ENCODE measurements around the gene AWAT2. TPM values are rescaled to one million over a fixed set of nuclear protein-coding genes. Genes with fewer than 3 reads are reported as not detected.

Gene AWAT2
- total RNA-seq, 4 donors from 2014 or later, result not detected

- WGBS, 2 donors, result 38 to 47% methylated on average over 1 of the region's 1 CpG
- DNase-seq (ENCODE audit: low spot score in 2 of 2), result no peak
Observed at GRCh38 chrX:70026112-70026850, 23.5 kb downstream of the AWAT2 start.

GRCh38 chrX:70025464-70025863 is 24.3 kb downstream of the AWAT2 start:
- peaks cover 0 to 20% of the 10 kb centered on the region in 2 donors for H3K27me3 ChIP-seq
- TF ChIP-seq EP300 (IDR thresholded peaks at IDR 0.05), result no peak
- TF ChIP-seq CTCF (IDR thresholded peaks at IDR 0.05), result no peak
- H3K27ac ChIP-seq, result no peak overlapping the region
- no peak overlapping the region for H3K4me3 ChIP-seq
- H3K4me1 ChIP-seq, result no peaks in the 10 kb centered on the region
- no peaks in the 10 kb centered on the region for H3K36me3 ChIP-seq
- no peaks in the 10 kb centered on the region for H3K9me3 ChIP-seq
- no peak for DNase-seq (ENCODE audit: low spot score in 2 of 2)
- WGBS, 2 donors, result 14 to 20% methylated on average over 1 of the region's 1 CpG

More at GRCh38 chrX:70026112-70026850, 23.5 kb downstream of the AWAT2 start:
- TF ChIP-seq CTCF (IDR thresholded peaks at IDR 0.05) (no peak), EP300 (IDR thresholded peaks at IDR 0.05) (no peak), POLR2A (IDR thresholded peaks at IDR 0.05) (no peak)
- Histone ChIP-seq H3K4me1 (no peaks in the 10 kb centered on the region), H3K9me3 (no peaks in the 10 kb centered on the region), H3K4me3 (no peak overlapping the region), H3K36me3 (no peaks in the 10 kb centered on the region), H3K27me3 (peaks cover under 1 to 20% of the 10 kb centered on the region in 2 donors), H3K27ac (no peak overlapping the region)

- Histone ChIP-seq H3K27ac (no peak overlapping the region), H3K36me3 (no peaks in the 10 kb centered on the region), H3K4me1 (no peaks in the 10 kb centered on the region), H3K9me3 (no peaks in the 10 kb centered on the region), H3K4me3 (no peak overlapping the region), H3K27me3 (peaks cover 0 to 9% of the 10 kb centered on the region in 2 donors)
- TF ChIP-seq EP300 (IDR thresholded peaks at IDR 0.05) (no peak), CTCF (IDR thresholded peaks at IDR 0.05) (no peak), POLR2A (IDR thresholded peaks at IDR 0.05) (no peak)
- no peak for DNase-seq (ENCODE audit: low spot score in 2 of 2)
- WGBS, 2 donors, result 86 to 92% methylated on average over 4 of the region's 4 CpGs
Observed at GRCh38 chrX:70022616-70023015, 27.1 kb downstream of the AWAT2 start.

GRCh38 chrX:70016513-70016912 is 33.2 kb downstream of the AWAT2 start:
- no peak overlapping the region for H3K27ac ChIP-seq
- 97% methylated on average over 2 of the region's 2 CpGs for WGBS, 2 donors

More at GRCh38 chrX:70016513-70016912, 33.2 kb downstream of the AWAT2 start:
- Histone ChIP-seq H3K36me3 (no peaks in the 10 kb centered on the region), H3K4me3 (no peak overlapping the region), H3K4me1 (peaks cover 0 to 4% (median 0%) of the 10 kb centered on the region in 4 donors), H3K27me3 (peaks cover 3 to 13% of the 10 kb centered on the region in 2 donors), H3K9me3 (no peaks in the 10 kb centered on the region)
- no peak for DNase-seq (ENCODE audit: low spot score in 2 of 2)
- no peak for TF ChIP-seq POLR2A (IDR thresholded peaks at IDR 0.05)
- TF ChIP-seq EP300 (IDR thresholded peaks at IDR 0.05), result no peak
- TF ChIP-seq CTCF (IDR thresholded peaks at IDR 0.05), result no peak
